NCI-H82 treated with DMSO at 0.1 percent for 48 hours (cell line): ENCODE results near the gene KCNH6.

Experiments used
- DNase-seq: peaks from one replicate; lab custom pipeline; 2025; ENCODE audit not compliant: unreplicated experiment; lab: John Stamatoyannopoulos, UW

KCNH6 gene

GRCh38 chr17:63511331-63511730 lies 11.8 kb upstream of the KCNH6 start:
- DNase-seq = no peak

GRCh38 chr17:63512388-63512787 lies 10.8 kb upstream of the KCNH6 start:
- no peak for DNase-seq

- DNase-seq = no peak
Observed at GRCh38 chr17:63512896-63513644, 10.1 kb upstream of the KCNH6 start.

- no peak for DNase-seq
Observed at GRCh38 chr17:63514477-63514876, 8.7 kb upstream of the KCNH6 start.

GRCh38 chr17:63514974-63515373 lies 8.2 kb upstream of the KCNH6 start:
- no peak for DNase-seq

- no peak for DNase-seq
Observed at GRCh38 chr17:63515426-63515825, 7.7 kb upstream of the KCNH6 start.

- DNase-seq = no peak
Observed at GRCh38 chr17:63516910-63517824, 6.0 kb upstream of the KCNH6 start.

GRCh38 chr17:63517825-63518534 lies 5.2 kb upstream of the KCNH6 start:
- DNase-seq = no peak

GRCh38 chr17:63519116-63519881 lies 3.9 kb upstream of the KCNH6 start:
- DNase-seq = no peak

- DNase-seq = no peak
Observed at GRCh38 chr17:63519972-63520882, 2.9 kb upstream of the KCNH6 start.

GRCh38 chr17:63524051-63524450 lies 893 bp downstream of the KCNH6 start:
- no peak for DNase-seq

GRCh38 chr17:63525190-63525946 lies 2.2 kb downstream of the KCNH6 start:
- DNase-seq = peak; percentile 57

GRCh38 chr17:63526861-63527260 lies 3.7 kb downstream of the KCNH6 start:
- no peak for DNase-seq

- peak; percentile 55 for DNase-seq
Observed at GRCh38 chr17:63528183-63528582, 5.0 kb downstream of the KCNH6 start.

- DNase-seq = peak; percentile 96
Observed at GRCh38 chr17:63529711-63530556, 6.8 kb downstream of the KCNH6 start.

- no peak for DNase-seq
Observed at GRCh38 chr17:63530557-63531021, 7.4 kb downstream of the KCNH6 start.

- DNase-seq = no peak
Observed at GRCh38 chr17:63531022-63531965, 8.1 kb downstream of the KCNH6 start.
